GM21367 (cell line): Measurements from ENCODE around the gene FLRT3.

Source experiments
- ATAC-seq: cut with Tn5 transposase; IDR thresholded peaks from one replicate; pipeline ENCODE4 v1.9.1; 2021; ENCODE audit not compliant: unreplicated experiment

The FLRT3 gene

GRCh38 chr20:14331646-14332045, 5.8 kb downstream of the FLRT3 start:
- no peak for ATAC-seq

- no peak for ATAC-seq
Observed at GRCh38 chr20:14319704-14320103, 17.7 kb downstream of the FLRT3 start.

- ATAC-seq, result no peak
Observed at GRCh38 chr20:14313341-14314020, 23.9 kb downstream of the FLRT3 start.

GRCh38 chr20:14312001-14312400, 25.4 kb downstream of the FLRT3 start:
- no peak for ATAC-seq

GRCh38 chr20:14310977-14311627, 26.3 kb downstream of the FLRT3 start:
- ATAC-seq, result no peak

GRCh38 chr20:14307956-14308355, 29.5 kb downstream of the FLRT3 start:
- no peak for ATAC-seq

- no peak for ATAC-seq
Observed at GRCh38 chr20:14304472-14304871, 32.9 kb downstream of the FLRT3 start.

- ATAC-seq, result no peak
Observed at GRCh38 chr20:14303651-14304050, 33.8 kb downstream of the FLRT3 start.

- no peak for ATAC-seq
Observed at GRCh38 chr20:14303106-14303505, 34.3 kb downstream of the FLRT3 start.

GRCh38 chr20:14299831-14300230, 37.6 kb downstream of the FLRT3 start:
- no peak for ATAC-seq

GRCh38 chr20:14295770-14296309, 41.6 kb downstream of the FLRT3 start:
- no peak for ATAC-seq

- no peak for ATAC-seq
Observed at GRCh38 chr20:14295238-14295637, 42.2 kb downstream of the FLRT3 start.

- ATAC-seq, result no peak
Observed at GRCh38 chr20:14291502-14291901, 45.9 kb downstream of the FLRT3 start.

- no peak for ATAC-seq
Observed at GRCh38 chr20:14288341-14289330, 48.8 kb downstream of the FLRT3 start.

- ATAC-seq, result no peak
Observed at GRCh38 chr20:14284443-14284842, 53.0 kb downstream of the FLRT3 start.

- no peak for ATAC-seq
Observed at GRCh38 chr20:14282140-14282539, 55.3 kb downstream of the FLRT3 start.
